PC-3 (cell line): ENCODE data around the gene DNAH1. TPM values are rescaled to one million over a fixed set of nuclear protein-coding genes. Genes with fewer than 3 reads are reported as not detected.

Experiments used
- ATAC-seq: fragments of 200-7000 bp; cut with Tn5 transposase; 2 replicates; pipeline ENCODE4 v1.9.1; 2020; ENCODE audit warnings: mild to moderate bottlenecking, moderate library complexity
- BruUV-seq: library from RNA; stranded (reverse); fragments of 400-500 nt; replicated peaks from 2 replicates; lab custom pipeline; 2021; lab: Mats Ljungman, UMichigan
- CTCF ChIA-PET: fragments of 300-600 bp; sonication (Branson Sonifier 250); formaldehyde crosslinking; loops from one replicate; lab custom pipeline; 2022; ENCODE audit warnings: antibody characterized with exemption; lab: Charles Lee
- POLR2A ChIA-PET: fragments of 300-600 bp; sonication (Branson Sonifier 250); formaldehyde crosslinking; loops from one replicate; lab custom pipeline; 2022; ENCODE audit warnings: antibody characterized with exemption; ENCODE audit not compliant: unreplicated experiment; lab: Charles Lee
- DNase-seq: peaks from one replicate; pipeline ENCODE4 v3.0.0-alpha.2; 2015
- H2AFZ ChIP-seq: fragments of 300-600 bp; sonication (generic); 2 replicates; pipeline ENCODE4 v1.6.0; 2016; ENCODE audit warnings: antibody characterized with exemption, low read length
- H3F3A ChIP-seq: fragments of 300-600 bp; sonication (generic); one replicate; pipeline ENCODE4 v1.6.0; 2017; ENCODE audit warnings: antibody characterized with exemption, low read length, control low read depth, mild to moderate bottlenecking; ENCODE audit not compliant: unreplicated experiment
- H3K27ac ChIP-seq: fragments of 300-600 bp; sonication (generic); 2 replicates; pipeline ENCODE4 v1.5.1; 2016; ENCODE audit warnings: mild to moderate bottlenecking, low read length
- H3K27me3 ChIP-seq: fragments of 300-600 bp; sonication (generic); 2 replicates; pipeline ENCODE4 v1.6.1; 2016; ENCODE audit warnings: low read length, mixed read lengths
- H3K36me3 ChIP-seq: fragments of 300-600 bp; sonication (generic); 2 replicates; pipeline ENCODE4 v1.6.1; 2016; ENCODE audit warnings: low read depth, mixed run types, low read length, mixed read lengths
- H3K4me1 ChIP-seq: fragments of 300-600 bp; sonication (generic); 2 replicates; pipeline ENCODE4 v1.5.1; 2016; ENCODE audit warnings: low read length; ENCODE audit not compliant: insufficient read depth
- H3K4me2 ChIP-seq: fragments of 300-600 bp; sonication (generic); 2 replicates; pipeline ENCODE4 v1.6.0; 2016; ENCODE audit warnings: low read length
- H3K4me3 ChIP-seq: fragments of 300-600 bp; sonication (generic); 2 replicates; pipeline ENCODE4 v1.5.1; 2016; ENCODE audit warnings: mild to moderate bottlenecking, low read length, mixed read lengths
- H3K79me2 ChIP-seq: fragments of 300-600 bp; sonication (generic); 2 replicates; pipeline ENCODE4 v1.6.1; 2017; ENCODE audit warnings: low read length, mixed read lengths
- H3K9ac ChIP-seq: fragments of 300-600 bp; sonication (generic); 2 replicates; pipeline ENCODE4 v1.6.0; 2016; ENCODE audit warnings: mild to moderate bottlenecking, low read length
- H3K9me2 ChIP-seq: fragments of 300-600 bp; sonication (generic); replicated peaks from 2 replicates; pipeline ENCODE4 v1.6.1; 2016; ENCODE audit warnings: mixed run types, low read length, mixed read lengths
- H3K9me3 ChIP-seq: fragments of 300-600 bp; sonication (generic); 2 replicates; pipeline ENCODE4 v1.6.1; 2016; ENCODE audit warnings: low read length, mixed read lengths
- H4K20me1 ChIP-seq: fragments of 300-600 bp; sonication (generic); 2 replicates; pipeline ENCODE4 v1.6.1; 2016; ENCODE audit warnings: low read length, mixed read lengths
- CTCF ChIP-seq: fragments of 300-600 bp; sonication (generic); conservative IDR thresholded peaks from 2 replicates; pipeline ENCODE4 v1.5.1; 2017; ENCODE audit warnings: antibody characterized with exemption, low read depth, mild to moderate bottlenecking, low read length
- EZH2 ChIP-seq: fragments of 300-600 bp; sonication (generic); IDR thresholded peaks from one replicate; pipeline ENCODE4 v1.6.1; 2017; ENCODE audit warnings: antibody characterized with exemption, mild to moderate bottlenecking, low read length; ENCODE audit not compliant: unreplicated experiment
- EZH2phosphoT487 ChIP-seq: fragments of 300-600 bp; sonication (generic); IDR thresholded peaks from 2 replicates; pipeline ENCODE4 v1.6.1; 2018; ENCODE audit warnings: mild to moderate bottlenecking, antibody characterized with exemption, low read length, borderline replicate concordance
- intact Hi-C: fragments of 100-400 bp; cut with micrococcal nuclease; formaldehyde crosslinking; loops from 2 replicates; pipeline ENCODE4 v1.9.0; 2023
- total RNA-seq: library from RNA; depleted of rRNA; stranded (reverse); fragments of >200 nt; gene quantifications from 2 replicates; pipeline ENCODE4 v1.2.3, GENCODE V29; 2014

DNAH1 gene
- total RNA-seq, 1 experiment from 2014 or later = 2.2 TPM

GRCh38 chr3:52361898-52362297 lies 45.8 kb downstream of the DNAH1 start:
- Histone ChIP-seq H3K27ac (no peak overlapping the region), H4K20me1 (no peaks in the 10 kb centered on the region), H3F3A (no peaks in the 10 kb centered on the region), H3K9ac (no peak overlapping the region), H3K36me3 (no peaks in the 10 kb centered on the region), H2AFZ (no peak overlapping the region), H3K9me2 (no peaks in the 10 kb centered on the region), H3K27me3 (no peaks in the 10 kb centered on the region), H3K79me2 (no peaks in the 10 kb centered on the region), H3K4me3 (no peak overlapping the region), H3K4me1 (no peaks in the 10 kb centered on the region), H3K9me3 (no peaks in the 10 kb centered on the region), H3K4me2 (no peak overlapping the region)
- CTCF ChIA-PET = no interaction called here
- ATAC-seq = no peak
- BruUV-seq = no TSS peak
- intact Hi-C loops = no loop called here
- no peak for DNase-seq
- TF ChIP-seq EZH2phosphoT487 (no peak), EZH2 (no peak), CTCF (no peak)
- POLR2A ChIA-PET = no interaction called here

- H4K20me1 ChIP-seq = no peaks in the 10 kb centered on the region
- ATAC-seq (no peak), DNase-seq (no peak)
- H3K4me2 ChIP-seq = no peak overlapping the region
- no peaks in the 10 kb centered on the region for H3K9me2 ChIP-seq
- no peaks in the 10 kb centered on the region for H3K79me2 ChIP-seq
- no peaks in the 10 kb centered on the region for H3K27me3 ChIP-seq
- ChIA-PET CTCF (no interaction called here), POLR2A (no interaction called here)
- no peaks in the 10 kb centered on the region for H3F3A ChIP-seq
- no peaks in the 10 kb centered on the region for H3K4me1 ChIP-seq
- intact Hi-C loops = no loop called here
- no peak overlapping the region for H3K9ac ChIP-seq
- no peak overlapping the region for H3K27ac ChIP-seq
- no peaks in the 10 kb centered on the region for H3K36me3 ChIP-seq
- no TSS peak for BruUV-seq
- no peak overlapping the region for H2AFZ ChIP-seq
- TF ChIP-seq EZH2phosphoT487 (no peak), EZH2 (no peak), CTCF (no peak)
- no peaks in the 10 kb centered on the region for H3K9me3 ChIP-seq
- H3K4me3 ChIP-seq = no peak overlapping the region
Observed at GRCh38 chr3:52364322-52365035, 48.4 kb downstream of the DNAH1 start.

GRCh38 chr3:52366527-52366926 lies 50.4 kb downstream of the DNAH1 start:
- H3K9me2 ChIP-seq = no peaks in the 10 kb centered on the region
- intact Hi-C loops = no loop called here
- no peaks in the 10 kb centered on the region for H3F3A ChIP-seq
- no peaks in the 10 kb centered on the region for H3K9me3 ChIP-seq
- CTCF ChIA-PET = no interaction called here
- no peaks in the 10 kb centered on the region for H3K4me1 ChIP-seq
- H2AFZ ChIP-seq = no peak overlapping the region
- H3K27ac ChIP-seq = no peak overlapping the region
- H3K4me2 ChIP-seq = no peak overlapping the region
- DNase-seq (no peak), ATAC-seq (no peak)
- no peak overlapping the region for H3K9ac ChIP-seq
- POLR2A ChIA-PET = no interaction called here
- no peak overlapping the region for H3K4me3 ChIP-seq
- BruUV-seq = no TSS peak
- no peaks in the 10 kb centered on the region for H3K79me2 ChIP-seq
- no peaks in the 10 kb centered on the region for H3K36me3 ChIP-seq
- H3K27me3 ChIP-seq = no peaks in the 10 kb centered on the region
- H4K20me1 ChIP-seq = no peaks in the 10 kb centered on the region
- TF ChIP-seq EZH2phosphoT487 (no peak), CTCF (no peak), EZH2 (no peak)
